HCT116 (cell line): ENCODE results near the gene TBC1D23. TPM values are rescaled to one million over a fixed set of nuclear protein-coding genes. Genes with fewer than 3 reads are reported as not detected.

ENCODE experiments used
- ATAC-seq: fragments of 200-7000 bp; cut with Tn5 transposase; 2 replicates; pipeline ENCODE4 v1.9.1; 2020; ENCODE audit warnings: mild to moderate bottlenecking, moderate library complexity
- BruUV-seq: library from RNA; stranded (reverse); fragments of 400-500 nt; replicated peaks from 2 replicates; lab custom pipeline; 2021; lab: Mats Ljungman, UMichigan
- CTCF ChIA-PET: fragments of 300-600 bp; sonication (Branson Sonifier 250); formaldehyde crosslinking; loops from one replicate; lab custom pipeline; 2021; ENCODE audit warnings: antibody characterized with exemption; lab: Charles Lee
- POLR2A ChIA-PET: fragments of 300-600, 350-600 bp; sonication (Branson Sonifier 250); formaldehyde crosslinking; loops from one replicate; lab custom pipeline; 2021; ENCODE audit warnings: antibody characterized with exemption; lab: Charles Lee
- RAD21 ChIA-PET, 2 experiments: fragments of 300-600 bp; sonication (Branson Sonifier 250); formaldehyde crosslinking; loops; one replicate each; lab custom pipeline; 2023; ENCODE audit warnings: low total read pairs in 2 of 2; ENCODE audit not compliant: uncharacterized antibody in 2 of 2, unreplicated experiment in 2 of 2, low non-redundant PET in 1 of 2; lab: Charles Lee
- DNase-seq: peaks from one replicate; pipeline ENCODE4 v3.0.0-alpha.2; 2010; ENCODE audit warnings: low read depth, low spot score
- H2AFZ ChIP-seq: fragments of 200-600 bp; shearing (Covaris generic), sonication (generic); 2 replicates; pipeline ENCODE4 v1.6.1; 2017; ENCODE audit warnings: low read depth, mixed run types, mixed read lengths, antibody characterized with exemption, low read length; ENCODE audit not compliant: poor library complexity, severe bottlenecking
- H3K27ac ChIP-seq: 2 replicates; pipeline ENCODE4 v1.5.1; 2012; ENCODE audit warnings: low read depth, low read length
- H3K27me3 ChIP-seq: fragments of 200-600 bp; sonication (generic); 2 replicates; pipeline ENCODE4 v1.6.1; 2016; ENCODE audit warnings: mixed run types, low read length, mixed read lengths; ENCODE audit not compliant: insufficient read depth
- H3K36me3 ChIP-seq, 2 experiments: fragments of 200-500 bp in 1 of 2; fragments of 200-600 bp in 1 of 2; sonication (Bioruptor generic) in 1 of 2; sonication (generic) in 1 of 2; 2 replicates each; pipeline versions ENCODE4 v1.5.1 to v1.6.1; 2014 to 2016; ENCODE audit warnings: low read length in 2 of 2, inconsistent platforms in 1 of 2, mixed read lengths in 1 of 2, mixed run types in 1 of 2; ENCODE audit not compliant: insufficient read depth in 2 of 2, control insufficient read depth in 1 of 2
- H3K4me1 ChIP-seq, 2 experiments: fragments of 200-600 bp in 1 of 2; sonication (generic) in 1 of 2; 2 replicates each; pipeline versions ENCODE4 v1.5.1 to v1.6.1; 2012 to 2017; ENCODE audit warnings: low read length in 2 of 2, inconsistent platforms in 1 of 2, mild to moderate bottlenecking in 1 of 2, mixed read lengths in 1 of 2, mixed run types in 1 of 2, moderate library complexity in 1 of 2; ENCODE audit not compliant: insufficient read depth in 2 of 2, control insufficient read depth in 1 of 2
- H3K4me2 ChIP-seq: fragments of 200-600 bp; sonication (generic); 2 replicates; pipeline ENCODE4 v1.6.1; 2017; ENCODE audit warnings: mixed run types, low read length, mixed read lengths
- H3K4me3 ChIP-seq, 2 experiments: fragments of 200-600 bp in 1 of 2; sonication (generic) in 1 of 2; replicated peaks in 1 of 2; 2 replicates each; pipeline ENCODE4 v1.5.1; 2011 to 2016; ENCODE audit warnings: low read length in 2 of 2, control low read depth in 1 of 2, low read depth in 1 of 2, mild to moderate bottlenecking in 1 of 2, mixed read lengths in 1 of 2, mixed run types in 1 of 2
- H3K79me2 ChIP-seq: fragments of 200-600 bp; sonication (generic); 2 replicates; pipeline ENCODE4 v1.6.1; 2017; ENCODE audit warnings: mild to moderate bottlenecking, mixed run types, low read length, moderate library complexity, mixed read lengths; ENCODE audit not compliant: insufficient read depth
- H3K9ac ChIP-seq: fragments of 200-600 bp; sonication (generic); 2 replicates; pipeline ENCODE4 v1.6.1; 2016; ENCODE audit warnings: low read length, mixed read lengths
- H3K9me2 ChIP-seq: fragments of 200-600 bp; sonication (generic), shearing (Covaris generic); 2 replicates; pipeline ENCODE4 v1.6.1; 2017; ENCODE audit warnings: mixed run types, mild to moderate bottlenecking, moderate library complexity; ENCODE audit not compliant: insufficient read depth
- H3K9me3 ChIP-seq, 2 experiments: fragments of 200-500 bp in 1 of 2; fragments of 200-600 bp in 1 of 2; sonication (Bioruptor generic) in 1 of 2; sonication (generic) in 1 of 2; 2 replicates each; pipeline ENCODE4 v1.6.1; 2014 to 2017; ENCODE audit warnings: low read length in 2 of 2, mixed read lengths in 2 of 2, inconsistent platforms in 1 of 2, low read depth in 1 of 2, mild to moderate bottlenecking in 1 of 2, mixed run types in 1 of 2, moderate library complexity in 1 of 2; ENCODE audit not compliant: control insufficient read depth in 1 of 2, insufficient read depth in 1 of 2
- H4K20me1 ChIP-seq: fragments of 200-600 bp; sonication (generic), shearing (Covaris generic); 2 replicates; pipeline ENCODE4 v1.6.1; 2017; ENCODE audit warnings: mixed run types, mild to moderate bottlenecking, moderate library complexity; ENCODE audit not compliant: insufficient read depth
- CBX3 ChIP-seq: IDR thresholded peaks from 2 replicates; pipeline ENCODE4 v1.6.1; 2012; ENCODE audit warnings: low read depth
- EGR1 ChIP-seq: IDR thresholded peaks from 2 replicates; pipeline ENCODE4 v1.6.1; 2012; ENCODE audit warnings: low read depth
- ELF1 ChIP-seq: IDR thresholded peaks from 2 replicates; pipeline ENCODE4 v1.6.1; 2012; ENCODE audit warnings: low read depth, borderline replicate concordance
- TCF7L2 ChIP-seq: IDR thresholded peaks from 2 replicates; pipeline ENCODE4 v1.7.0; 2011; ENCODE audit warnings: borderline replicate concordance, inconsistent platforms; ENCODE audit not compliant: insufficient read depth, insufficient read length; ENCODE audit errors: extremely low read depth
- intact Hi-C: fragments of 100-400 bp; cut with micrococcal nuclease; formaldehyde crosslinking; loops from 2 replicates; pipeline ENCODE4 v1.10.0; 2022
- total RNA-seq: library from RNA; stranded (reverse); gene quantifications from one replicate; pipeline ENCODE4 v1.2.1, GENCODE V29; 2021; ENCODE audit not compliant: unreplicated experiment
- TF ChIP-seq, protein P1 (sequence below), 3 experiments: fragments of 200-600 bp in 1 of 3; sonication (generic) in 1 of 3; IDR thresholded peaks in 2 of 3; conservative IDR thresholded peaks in 1 of 3; 2 replicates each; pipeline ENCODE4 v1.5.1; 2012 to 2017; ENCODE audit warnings: low read depth in 2 of 3, low read length in 2 of 3, antibody characterized with exemption in 1 of 3, borderline replicate concordance in 1 of 3, control low read depth in 1 of 3, mild to moderate bottlenecking in 1 of 3, mixed read lengths in 1 of 3, mixed run types in 1 of 3, moderate library complexity in 1 of 3; ENCODE audit not compliant: insufficient read depth in 1 of 3

Gene TBC1D23
- total RNA-seq, 1 experiment from 2014 or later = 21.9 TPM

DNA sequence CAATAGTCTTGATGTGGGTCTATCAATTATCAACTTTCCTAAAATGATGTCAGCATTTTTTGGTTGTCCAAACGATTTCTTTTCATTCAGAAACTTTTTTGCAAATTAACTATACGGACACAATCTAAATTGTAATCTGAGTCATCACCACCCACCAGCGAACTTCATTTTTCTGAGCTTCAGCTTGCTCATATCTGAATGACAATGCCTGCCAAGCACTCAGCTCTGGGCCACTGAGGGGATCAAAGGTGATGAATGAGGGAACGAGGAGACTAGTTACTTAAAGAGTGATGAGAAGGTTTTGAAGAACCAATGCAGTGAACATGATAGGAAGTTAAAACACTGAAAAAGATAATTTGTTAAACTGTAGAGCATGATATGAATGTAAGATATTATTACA, 14.9 kb upstream of the TBC1D23 start:
- no TSS peak for BruUV-seq
- no peak for ATAC-seq
- CTCF ChIA-PET = no interaction called here

DNA sequence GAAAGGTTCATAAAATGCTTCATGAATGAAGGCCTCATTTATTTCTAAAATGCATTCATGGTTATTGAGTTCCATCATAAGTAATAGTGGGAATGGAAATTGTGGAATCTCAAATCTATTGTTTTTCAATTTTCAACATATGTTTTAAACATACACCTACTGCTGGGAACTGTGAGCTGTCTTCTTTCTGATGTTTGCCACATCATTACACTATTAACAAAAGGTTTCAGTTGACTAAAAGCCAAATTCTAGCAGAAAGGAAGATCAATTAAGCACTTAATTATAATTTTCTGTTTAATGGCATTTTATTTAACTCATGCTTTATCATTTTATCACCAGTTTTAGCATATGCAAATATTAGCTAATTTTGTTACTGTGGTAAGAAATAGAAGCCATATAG, 13.8 kb upstream of the TBC1D23 start:
- Histone ChIP-seq H3K4me3 (no peak overlapping the region), H3K9me2 (no peaks in the 10 kb centered on the region), H3K4me2 (no peak overlapping the region), H3K4me1 (no peaks in the 10 kb centered on the region), H3K27ac (no peak overlapping the region), H3K79me2 (no peaks in the 10 kb centered on the region), H3K9me3 (no peaks in the 10 kb centered on the region), H4K20me1 (no peaks in the 10 kb centered on the region), H3K36me3 (no peaks in the 10 kb centered on the region), H2AFZ (no peak overlapping the region), H3K27me3 (no peaks in the 10 kb centered on the region), H3K9ac (no peak overlapping the region)
- intact Hi-C loops = no loop called here
- CTCF ChIA-PET = no interaction called here
- DNase-seq (no peak), ATAC-seq (no peak)
- TF ChIP-seq EGR1 (no peak), CBX3 (no peak)
- TF ChIP-seq, protein P1, sequence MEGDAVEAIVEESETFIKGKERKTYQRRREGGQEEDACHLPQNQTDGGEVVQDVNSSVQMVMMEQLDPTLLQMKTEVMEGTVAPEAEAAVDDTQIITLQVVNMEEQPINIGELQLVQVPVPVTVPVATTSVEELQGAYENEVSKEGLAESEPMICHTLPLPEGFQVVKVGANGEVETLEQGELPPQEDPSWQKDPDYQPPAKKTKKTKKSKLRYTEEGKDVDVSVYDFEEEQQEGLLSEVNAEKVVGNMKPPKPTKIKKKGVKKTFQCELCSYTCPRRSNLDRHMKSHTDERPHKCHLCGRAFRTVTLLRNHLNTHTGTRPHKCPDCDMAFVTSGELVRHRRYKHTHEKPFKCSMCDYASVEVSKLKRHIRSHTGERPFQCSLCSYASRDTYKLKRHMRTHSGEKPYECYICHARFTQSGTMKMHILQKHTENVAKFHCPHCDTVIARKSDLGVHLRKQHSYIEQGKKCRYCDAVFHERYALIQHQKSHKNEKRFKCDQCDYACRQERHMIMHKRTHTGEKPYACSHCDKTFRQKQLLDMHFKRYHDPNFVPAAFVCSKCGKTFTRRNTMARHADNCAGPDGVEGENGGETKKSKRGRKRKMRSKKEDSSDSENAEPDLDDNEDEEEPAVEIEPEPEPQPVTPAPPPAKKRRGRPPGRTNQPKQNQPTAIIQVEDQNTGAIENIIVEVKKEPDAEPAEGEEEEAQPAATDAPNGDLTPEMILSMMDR (IDR thresholded peaks at IDR 0.05 in 2 of 3, conservative IDR thresholded peaks at IDR 0.05 in 1 of 3; ENCODE audit: borderline replicate concordance in 1 of 3, insufficient read depth in 1 of 3, low read depth in 2 of 3, low read length in 2 of 3) = no peak
- BruUV-seq = no TSS peak
- POLR2A ChIA-PET = no interaction called here
- RAD21 ChIA-PET = no interaction called here

More for the DNA sequence above, 14.9 kb upstream of the TBC1D23 start:
- no peak for DNase-seq
- H2AFZ ChIP-seq = no peak overlapping the region
- intact Hi-C loops = no loop called here
- no peaks in the 10 kb centered on the region for H4K20me1 ChIP-seq
- ChIA-PET RAD21 (no interaction called here), POLR2A (no interaction called here)
- H3K4me2 ChIP-seq = no peak overlapping the region
- no peaks in the 10 kb centered on the region for H3K4me1 ChIP-seq
- no peaks in the 10 kb centered on the region for H3K9me2 ChIP-seq
- TF ChIP-seq TCF7L2 (no peak), ELF1 (no peak)
- no peaks in the 10 kb centered on the region for H3K36me3 ChIP-seq
- H3K4me3 ChIP-seq = no peak overlapping the region
- H3K27ac ChIP-seq = no peak overlapping the region
- H3K9me3 ChIP-seq = no peaks in the 10 kb centered on the region
- H3K79me2 ChIP-seq = no peaks in the 10 kb centered on the region
- H3K9ac ChIP-seq = no peak overlapping the region
- no peaks in the 10 kb centered on the region for H3K27me3 ChIP-seq
